Measurements from ENCODE around the gene ETFRF1. TPM values are rescaled to one million over a fixed set of nuclear protein-coding genes. Genes with fewer than 3 reads are reported as not detected.

Gene ETFRF1
- total RNA-seq, 2 donors from 2014 or later = 10.5 to 13.7 TPM

GRCh38 chr12:25208554-25208953 lies 13.5 kb downstream of the ETFRF1 start:
- no peak for DNase-seq
- no peaks in the 10 kb centered on the region for H3K9me3 ChIP-seq
- no peaks in the 10 kb centered on the region for H3K27me3 ChIP-seq
- intact Hi-C loops (cut with DNase I) = no loop called here
- no peak overlapping the region for H3K27ac ChIP-seq
- TF ChIP-seq CTCF (IDR thresholded peaks at IDR 0.05) = no peak
- H3K36me3 ChIP-seq = no peaks in the 10 kb centered on the region
- no peak overlapping the region for H3K4me3 ChIP-seq
- H3K9ac ChIP-seq (ENCODE audit: low read depth in 2 of 2, low read length in 2 of 2) = no peak overlapping the region
- no peaks in the 10 kb centered on the region for H3K4me1 ChIP-seq

GRCh38 chr12:25213338-25213737 lies 18.3 kb downstream of the ETFRF1 start:
- intact Hi-C loops (cut with DNase I) = no loop called here
- no peaks in the 10 kb centered on the region for H3K36me3 ChIP-seq
- no peak for TF ChIP-seq CTCF (IDR thresholded peaks at IDR 0.05)

GRCh38 chr12:25236190-25236589 lies 41.2 kb downstream of the ETFRF1 start:
- Histone ChIP-seq H3K4me1 (no peaks in the 10 kb centered on the region), H3K36me3 (no peaks in the 10 kb centered on the region), H3K4me3 (no peak overlapping the region), H3K9ac (ENCODE audit: low read depth in 2 of 2, low read length in 2 of 2) (no peak overlapping the region), H3K9me3 (no peaks in the 10 kb centered on the region), H3K27me3 (no peaks in the 10 kb centered on the region), H3K27ac (no peak overlapping the region)
- no peak for TF ChIP-seq CTCF (IDR thresholded peaks at IDR 0.05)
- no peak for DNase-seq
- intact Hi-C loops (cut with DNase I) = no loop called here

More at GRCh38 chr12:25213338-25213737, 18.3 kb downstream of the ETFRF1 start:
- H3K4me3 ChIP-seq = no peak overlapping the region
- H3K27me3 ChIP-seq = no peaks in the 10 kb centered on the region
- no peak overlapping the region for H3K9ac ChIP-seq (ENCODE audit: low read depth in 2 of 2, low read length in 2 of 2)
- no peak for DNase-seq
- no peaks in the 10 kb centered on the region for H3K4me1 ChIP-seq
- no peaks in the 10 kb centered on the region for H3K9me3 ChIP-seq
- H3K27ac ChIP-seq = no peak overlapping the region

GRCh38 chr12:25236626-25237025 lies 41.6 kb downstream of the ETFRF1 start:
- no peak for TF ChIP-seq CTCF (IDR thresholded peaks at IDR 0.05)
- H3K4me3 ChIP-seq = no peak overlapping the region
- H3K9ac ChIP-seq (ENCODE audit: low read depth in 2 of 2, low read length in 2 of 2) = no peak overlapping the region
- H3K27ac ChIP-seq = no peak overlapping the region
- H3K4me1 ChIP-seq = no peaks in the 10 kb centered on the region
- no peaks in the 10 kb centered on the region for H3K36me3 ChIP-seq
- no peak for DNase-seq
- intact Hi-C loops (cut with DNase I) = no loop called here
- H3K27me3 ChIP-seq = no peaks in the 10 kb centered on the region
- H3K9me3 ChIP-seq = no peaks in the 10 kb centered on the region

GRCh38 chr12:25241167-25242020 lies 46.4 kb downstream of the ETFRF1 start:
- Histone ChIP-seq H3K4me1 (no peaks in the 10 kb centered on the region), H3K9ac (ENCODE audit: low read depth in 2 of 2, low read length in 2 of 2) (no peak overlapping the region), H3K27me3 (no peaks in the 10 kb centered on the region), H3K9me3 (no peaks in the 10 kb centered on the region), H3K36me3 (no peaks in the 10 kb centered on the region), H3K27ac (no peak overlapping the region), H3K4me3 (no peak overlapping the region)
- DNase-seq = no peak
- TF ChIP-seq CTCF (IDR thresholded peaks at IDR 0.05) = peak; percentile 51
- intact Hi-C loops (cut with DNase I) = loop anchor here (10.0 kb wide), 1 partner anchor 83 kb away; no protein-coding TSS in a partner anchor

All from colonic mucosa (tissue), 4 donors.